ENCODE results near the gene SOD1.

SOD1 gene

GRCh38 chr21:31684918-31685317 is 25.4 kb downstream of the SOD1 start:
- DNase-seq (ENCODE audit: low read depth in 2 of 2) = no peak

- no peak for DNase-seq (ENCODE audit: low read depth in 2 of 2)
Measured at GRCh38 chr21:31686272-31686915, 26.9 kb downstream of the SOD1 start.

- DNase-seq (ENCODE audit: low read depth in 2 of 2) = no peak
Measured at GRCh38 chr21:31687108-31687507, 27.6 kb downstream of the SOD1 start.

- no peak for DNase-seq (ENCODE audit: low read depth in 2 of 2)
Measured at GRCh38 chr21:31688603-31689368, 29.3 kb downstream of the SOD1 start.

GRCh38 chr21:31693222-31693621 is 33.7 kb downstream of the SOD1 start:
- no peak for DNase-seq (ENCODE audit: low read depth in 2 of 2)

GRCh38 chr21:31696424-31696823 is 36.9 kb downstream of the SOD1 start:
- DNase-seq (ENCODE audit: low read depth in 2 of 2) = no peak

- no peak for DNase-seq (ENCODE audit: low read depth in 2 of 2)
Measured at GRCh38 chr21:31698461-31698860, 39.0 kb downstream of the SOD1 start.

- DNase-seq (ENCODE audit: low read depth in 2 of 2) = no peak
Measured at GRCh38 chr21:31700040-31700439, 40.5 kb downstream of the SOD1 start.

GRCh38 chr21:31706562-31706961 is 47.1 kb downstream of the SOD1 start:
- DNase-seq (ENCODE audit: low read depth in 2 of 2) = no peak

GRCh38 chr21:31707499-31707898 is 48.0 kb downstream of the SOD1 start:
- DNase-seq (ENCODE audit: low read depth in 2 of 2) = no peak

- no peak for DNase-seq (ENCODE audit: low read depth in 2 of 2)
Measured at GRCh38 chr21:31708541-31708940, 49.0 kb downstream of the SOD1 start.

- DNase-seq (ENCODE audit: low read depth in 2 of 2) = no peak
Measured at GRCh38 chr21:31710586-31710985, 51.1 kb downstream of the SOD1 start.

GRCh38 chr21:31711326-31711725 is 51.8 kb downstream of the SOD1 start:
- DNase-seq (ENCODE audit: low read depth in 2 of 2) = no peak

- no peak for DNase-seq (ENCODE audit: low read depth in 2 of 2)
Measured at GRCh38 chr21:31711745-31712285, 52.3 kb downstream of the SOD1 start.

GRCh38 chr21:31713115-31713514 is 53.6 kb downstream of the SOD1 start:
- DNase-seq (ENCODE audit: low read depth in 2 of 2) = no peak

- no peak for DNase-seq (ENCODE audit: low read depth in 2 of 2)
Measured at GRCh38 chr21:31713973-31714740, 54.7 kb downstream of the SOD1 start.

GRCh38 chr21:31714741-31715365 is 55.4 kb downstream of the SOD1 start:
- DNase-seq (ENCODE audit: low read depth in 2 of 2) = no peak

GRCh38 chr21:31716106-31716505 is 56.6 kb downstream of the SOD1 start:
- no peak for DNase-seq (ENCODE audit: low read depth in 2 of 2)

Measured in stimulated activated CD8-positive, alpha-beta memory T cell treated with anti-CD3 and anti-CD28 coated beads, Interleukin-7, amount 100 ng/mL, for 4 hours (primary cell).